SK-N-SH (cell line): ENCODE data around the gene SPINK1. TPM values are rescaled to one million over a fixed set of nuclear protein-coding genes. Genes with fewer than 3 reads are reported as not detected.

ENCODE experiments used
- CTCF ChIA-PET: fragments of 300-600, 350-600 bp; formaldehyde crosslinking; extraction: SDS; loops from one replicate; lab custom pipeline; 2021; lab: Yijun Ruan, JAX
- POLR2A ChIA-PET: fragments of 350-600 bp; sonication (Branson Sonifier 250); formaldehyde crosslinking; extraction: SDS; loops from one replicate; lab custom pipeline; 2020; ENCODE audit warnings: antibody characterized with exemption, inconsistent platforms; lab: Yijun Ruan, JAX
- DNase-seq: peaks from one replicate; pipeline ENCODE4 v3.0.0; 2012
- H2AFZ ChIP-seq: fragments of 200-600 bp; sonication (generic); 2 replicates; pipeline ENCODE4 v1.8.1; 2016; ENCODE audit warnings: antibody characterized with exemption, mild to moderate bottlenecking, low read depth
- H3F3A ChIP-seq: fragments of 200-600 bp; sonication (generic); replicated peaks from 2 replicates; pipeline ENCODE3; 2016; ENCODE audit warnings: antibody characterized with exemption, mild to moderate bottlenecking; ENCODE audit not compliant: insufficient read depth
- H3K27ac ChIP-seq, 2 experiments: fragments of 200-500 bp in 1 of 2; fragments of 200-600 bp in 1 of 2; sonication (Bioruptor generic) in 1 of 2; sonication (generic), shearing (Covaris generic) in 1 of 2; 2 replicates each; pipeline versions ENCODE4 v1.5.1 to v1.6.1; 2014 to 2016; ENCODE audit warnings: low read depth in 2 of 2, inconsistent platforms in 1 of 2, low read length in 1 of 2, mild to moderate bottlenecking in 1 of 2, mixed read lengths in 1 of 2
- H3K27me3 ChIP-seq: fragments of 200-600 bp; sonication (generic), shearing (Covaris generic); 2 replicates; pipeline ENCODE4 v1.6.1; 2016; ENCODE audit warnings: mixed run types; ENCODE audit not compliant: insufficient read depth
- H3K36me3 ChIP-seq, 2 experiments: fragments of 200-500 bp in 1 of 2; fragments of 200-600 bp in 1 of 2; sonication (Bioruptor generic) in 1 of 2; sonication (generic) in 1 of 2; replicated peaks in 1 of 2; 2 replicates each; pipeline versions ENCODE3 to v1.5.1; 2014 to 2016; ENCODE audit warnings: low read length in 1 of 2, mild to moderate bottlenecking in 1 of 2; ENCODE audit not compliant: insufficient read depth in 2 of 2, control insufficient read depth in 1 of 2
- H3K4me1 ChIP-seq, 2 experiments: fragments of 200-500 bp in 1 of 2; fragments of 200-600 bp in 1 of 2; sonication (Bioruptor generic) in 1 of 2; sonication (generic), shearing (Covaris generic) in 1 of 2; 2 replicates each; pipeline versions ENCODE4 v1.5.1 to v1.6.1; 2014 to 2016; ENCODE audit warnings: low read depth in 1 of 2, low read length in 1 of 2, mixed run types in 1 of 2; ENCODE audit not compliant: insufficient read depth in 2 of 2, control insufficient read depth in 1 of 2
- H3K4me2 ChIP-seq: fragments of 200-600 bp; sonication (generic), shearing (Covaris generic); 2 replicates; pipeline ENCODE4 v1.6.1; 2017; ENCODE audit warnings: mixed run types
- H3K4me3 ChIP-seq, 2 experiments: fragments of 200-500 bp in 1 of 2; fragments of 200-600 bp in 1 of 2; sonication (Bioruptor generic) in 1 of 2; sonication (generic), shearing (Covaris generic) in 1 of 2; 2 replicates each; pipeline versions ENCODE4 v1.5.1 to v1.8.1; 2014 to 2016; ENCODE audit warnings: low read depth in 2 of 2, inconsistent platforms in 1 of 2, low read length in 1 of 2, mild to moderate bottlenecking in 1 of 2, mixed read lengths in 1 of 2, moderate library complexity in 1 of 2
- H3K79me2 ChIP-seq: fragments of 200-600 bp; sonication (generic); 2 replicates; pipeline ENCODE4 v1.8.1; 2017; ENCODE audit warnings: mild to moderate bottlenecking; ENCODE audit not compliant: insufficient read depth
- H3K9ac ChIP-seq: fragments of 200-600 bp; sonication (generic); 2 replicates; pipeline ENCODE4 v1.6.1; 2017; ENCODE audit warnings: mixed run types
- H3K9me2 ChIP-seq: fragments of 200-600 bp; sonication (generic); 2 replicates; pipeline ENCODE4 v1.6.1; 2017; ENCODE audit warnings: mixed run types
- H3K9me3 ChIP-seq: fragments of 200-600 bp; sonication (generic); 2 replicates; pipeline ENCODE4 v1.6.1; 2017; ENCODE audit warnings: mixed run types, mild to moderate bottlenecking, moderate library complexity
- H4K20me1 ChIP-seq: fragments of 200-600 bp; sonication (generic); 2 replicates; pipeline ENCODE4 v1.6.1; 2017; ENCODE audit warnings: mild to moderate bottlenecking, mixed run types; ENCODE audit not compliant: insufficient read depth
- ELF1 ChIP-seq: IDR thresholded peaks from 2 replicates; pipeline ENCODE4 v1.4.0; 2012
- FOSL2 ChIP-seq: IDR thresholded peaks from 2 replicates; pipeline ENCODE4 v1.4.0; 2012; ENCODE audit warnings: low read depth, mild to moderate bottlenecking, moderate library complexity, borderline replicate concordance
- GATA2 ChIP-seq: sonication (generic); formaldehyde crosslinking; IDR thresholded peaks from 2 replicates; pipeline ENCODE4 v1.5.0; 2020; ENCODE audit warnings: mild to moderate bottlenecking, missing genetic modification reagents
- JUND ChIP-seq: IDR thresholded peaks from 2 replicates; pipeline ENCODE4 v1.4.0; 2012
- MXI1 ChIP-seq: IDR thresholded peaks from 2 replicates; pipeline ENCODE4 v1.6.1; 2012; ENCODE audit warnings: mild to moderate bottlenecking, low read depth, low read length, improper control_type of control experiment
- RAD21 ChIP-seq: IDR thresholded peaks from 2 replicates; pipeline ENCODE4 v1.6.1; 2012; ENCODE audit warnings: mild to moderate bottlenecking, low read length
- REST ChIP-seq: IDR thresholded peaks from 2 replicates; pipeline ENCODE4 v1.6.1; 2012; ENCODE audit warnings: mild to moderate bottlenecking, low read depth, low read length, moderate library complexity
- RFX5 ChIP-seq: IDR thresholded peaks from 2 replicates; pipeline ENCODE4 v1.6.1; 2012; ENCODE audit warnings: mild to moderate bottlenecking, improper control_type of control experiment, low read length
- RXRA ChIP-seq: IDR thresholded peaks from 2 replicates; pipeline ENCODE4 v1.4.0; 2012; ENCODE audit warnings: low read depth, mild to moderate bottlenecking, borderline replicate concordance
- SMC3 ChIP-seq: IDR thresholded peaks from 2 replicates; pipeline ENCODE4 v1.6.1; 2012; ENCODE audit warnings: low read depth, low read length, improper control_type of control experiment
- TAF1 ChIP-seq: IDR thresholded peaks from 2 replicates; pipeline ENCODE4 v1.6.1; 2012; ENCODE audit warnings: low read depth, mild to moderate bottlenecking, low read length, moderate library complexity, borderline replicate concordance
- TEAD4 ChIP-seq: IDR thresholded peaks from 2 replicates; pipeline ENCODE4 v1.4.0; 2012; ENCODE audit warnings: mild to moderate bottlenecking, borderline replicate concordance; ENCODE audit not compliant: insufficient read depth
- YY1 ChIP-seq: IDR thresholded peaks from 2 replicates; pipeline ENCODE4 v1.4.0; 2012; ENCODE audit warnings: low read depth, mild to moderate bottlenecking
- WGBS: methylation state at CpG from one replicate; pipeline ENCODE4 v1.1.6; 2017; ENCODE audit warnings: low lambda C conversion rate; 5-methylcytosine and 5-hydroxymethylcytosine counted together
- polyA plus RNA-seq, 3 experiments: library from polyadenylated mRNA; depleted of rRNA; stranded (reverse); fragments of >200 nt; gene quantifications; 2 replicates each; pipeline ENCODE4 v1.2.3, GENCODE V29; 2012
- TF ChIP-seq, protein P1 (sequence below): fragments of 150-350 bp; IDR thresholded peaks from 2 replicates; pipeline ENCODE4 v1.6.1; 2016; ENCODE audit warnings: mild to moderate bottlenecking, low read depth, low read length

Gene SPINK1
- polyA plus RNA-seq, 1 of the 3 experiments (the other 2 are of a cell fraction) = not detected

DNA sequence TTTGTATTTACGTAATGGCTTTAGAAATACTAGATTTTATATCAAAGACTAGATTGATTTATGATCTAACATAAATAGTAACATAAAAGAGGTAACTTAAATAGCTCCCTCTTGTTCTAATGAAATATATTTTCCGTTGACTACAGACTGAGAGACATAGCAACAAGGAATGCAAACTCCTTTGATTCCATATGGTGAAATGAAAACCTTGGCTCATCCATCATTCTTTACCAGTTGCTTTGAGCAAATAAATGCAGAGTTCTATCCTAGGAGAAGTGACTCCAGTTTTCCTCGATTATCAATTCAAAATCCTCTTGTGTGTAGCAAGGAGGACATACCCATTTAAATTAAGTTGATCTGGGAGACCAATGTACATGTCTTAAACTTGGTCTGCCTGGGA lies 31.0 kb downstream of the SPINK1 start:
- Histone ChIP-seq H3K4me3 (no peak overlapping the region), H3K9ac (no peak overlapping the region), H3K27ac (no peak overlapping the region), H3K9me3 (no peaks in the 10 kb centered on the region), H4K20me1 (no peaks in the 10 kb centered on the region), H3K36me3 (no peaks in the 10 kb centered on the region), H3K4me2 (no peak overlapping the region), H3K27me3 (no peaks in the 10 kb centered on the region), H3F3A (no peaks in the 10 kb centered on the region), H3K4me1 (peaks cover 0 to 11% of the 10 kb centered on the region in 2 experiments; a peak in 2 of 4 replicates), H3K9me2 (no peaks in the 10 kb centered on the region), H2AFZ (no peak overlapping the region), H3K79me2 (no peaks in the 10 kb centered on the region)
- CTCF ChIA-PET = no interaction called here
- no peak for TF ChIP-seq ELF1
- no peak for TF ChIP-seq JUND
- no peak for TF ChIP-seq RFX5
- no peak for TF ChIP-seq SMC3
- TF ChIP-seq RAD21 = no peak
- TF ChIP-seq RXRA = no peak
- TF ChIP-seq REST = no peak
- TF ChIP-seq, protein P1, sequence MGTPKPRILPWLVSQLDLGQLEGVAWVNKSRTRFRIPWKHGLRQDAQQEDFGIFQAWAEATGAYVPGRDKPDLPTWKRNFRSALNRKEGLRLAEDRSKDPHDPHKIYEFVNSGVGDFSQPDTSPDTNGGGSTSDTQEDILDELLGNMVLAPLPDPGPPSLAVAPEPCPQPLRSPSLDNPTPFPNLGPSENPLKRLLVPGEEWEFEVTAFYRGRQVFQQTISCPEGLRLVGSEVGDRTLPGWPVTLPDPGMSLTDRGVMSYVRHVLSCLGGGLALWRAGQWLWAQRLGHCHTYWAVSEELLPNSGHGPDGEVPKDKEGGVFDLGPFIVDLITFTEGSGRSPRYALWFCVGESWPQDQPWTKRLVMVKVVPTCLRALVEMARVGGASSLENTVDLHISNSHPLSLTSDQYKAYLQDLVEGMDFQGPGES = no peak
- no peak for TF ChIP-seq TEAD4
- TF ChIP-seq GATA2 = no peak
- no peak for TF ChIP-seq MXI1
- TF ChIP-seq TAF1 = no peak
- no peak for TF ChIP-seq YY1
- TF ChIP-seq FOSL2 = no peak
- WGBS = 40% methylated on average over 3 of the region's 3 CpGs
- POLR2A ChIA-PET = no interaction called here
- DNase-seq = no peak
